NAMALWA (cell line): Measurements from ENCODE around the gene LGR6.
"Not testable (repeated sequence)": the region's sequence is repeated elsewhere in the genome, so short reads cannot be mapped to it uniquely, and the experiment has no call there.

Experiments
- DNase-seq: peaks from one replicate; pipeline ENCODE4 v3.0.0-alpha.2; 2015; ENCODE audit warnings: low spot score

The LGR6 gene

DNA sequence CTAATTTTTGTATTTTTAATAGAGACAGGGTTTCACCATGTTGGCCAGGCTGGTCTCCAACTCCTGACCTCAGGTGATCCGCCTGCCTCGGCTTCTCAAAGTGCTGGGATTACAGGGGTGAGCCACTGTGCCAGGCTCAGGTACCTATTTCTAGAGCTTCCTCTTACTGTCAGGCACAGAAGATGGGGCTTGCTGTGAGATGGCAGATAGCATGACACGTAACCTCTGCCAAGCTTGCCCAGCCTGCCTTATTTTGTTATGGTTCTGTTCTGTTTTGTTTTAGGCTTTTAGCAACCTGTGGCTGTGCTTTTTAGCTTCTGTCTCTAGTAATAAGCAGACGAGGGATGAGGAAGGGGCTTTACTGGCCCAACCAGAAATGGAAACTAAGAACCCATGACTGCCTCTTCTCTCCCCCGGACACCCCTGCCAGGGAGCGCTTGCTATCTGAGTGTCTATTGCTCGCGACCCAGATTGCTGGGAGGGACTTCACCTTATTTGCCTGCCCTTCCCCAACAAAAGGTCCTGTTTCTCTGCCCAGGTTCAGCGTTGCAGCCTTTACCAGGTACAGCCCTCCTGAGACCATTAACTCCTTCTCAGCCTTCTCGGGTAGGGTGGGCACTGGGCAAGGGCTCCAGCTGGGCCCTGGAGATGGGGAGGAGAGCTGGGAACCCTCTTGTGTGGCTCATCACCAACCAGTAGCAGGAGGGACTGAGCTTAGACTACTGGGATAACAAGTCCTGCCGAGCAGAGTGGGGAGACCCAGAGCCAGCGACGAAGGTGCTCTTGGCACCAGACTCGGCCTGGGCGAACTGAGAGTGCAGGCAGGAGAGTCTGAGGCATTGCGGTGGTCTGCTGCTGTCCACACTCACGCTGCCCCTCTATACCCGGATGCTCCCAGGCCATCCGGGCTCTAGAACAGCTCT lies 13.5 kb upstream of the LGR6 start:
- DNase-seq = no peak

DNA sequence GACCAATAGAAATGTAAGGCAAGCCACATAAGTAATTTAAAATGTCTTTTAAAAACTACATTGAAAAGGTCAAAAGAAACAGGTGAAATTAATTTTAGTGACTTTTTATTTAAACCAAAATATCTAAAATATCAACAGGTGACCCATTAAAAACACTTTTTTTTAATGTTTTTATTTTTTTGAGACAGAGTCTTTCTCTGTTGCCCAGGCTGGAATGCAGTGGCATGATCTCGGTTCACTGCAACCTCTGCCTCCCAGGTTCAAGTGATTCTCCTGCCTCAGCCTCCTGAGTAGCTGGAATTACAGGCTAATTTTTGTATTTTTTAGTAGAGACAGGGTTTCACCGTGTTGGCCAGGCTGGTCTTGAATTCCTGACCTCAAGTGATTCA lies 12.9 kb upstream of the LGR6 start:
- not testable (repeated sequence) for DNase-seq

DNA sequence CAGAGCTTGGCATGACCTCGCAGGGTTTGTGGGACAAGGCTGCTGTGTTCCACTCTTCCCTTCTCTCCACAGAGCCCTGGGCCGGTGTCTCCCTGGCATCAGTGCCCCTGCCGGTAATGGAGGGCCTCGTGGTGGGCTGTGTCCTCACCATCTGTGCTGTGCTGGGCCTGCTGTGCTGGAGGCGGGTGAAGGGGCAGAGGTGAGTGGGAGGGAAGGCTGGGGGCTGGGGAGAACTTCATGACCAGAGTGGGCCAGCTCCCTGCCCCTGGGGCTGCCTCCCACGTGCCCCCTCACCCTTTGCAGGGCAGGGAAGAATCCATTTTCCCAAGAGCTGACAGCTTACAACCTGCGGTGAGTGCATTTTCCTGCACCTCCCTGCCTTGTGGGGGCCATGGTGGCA lies 12.0 kb upstream of the LGR6 start:
- DNase-seq = no peak

DNA sequence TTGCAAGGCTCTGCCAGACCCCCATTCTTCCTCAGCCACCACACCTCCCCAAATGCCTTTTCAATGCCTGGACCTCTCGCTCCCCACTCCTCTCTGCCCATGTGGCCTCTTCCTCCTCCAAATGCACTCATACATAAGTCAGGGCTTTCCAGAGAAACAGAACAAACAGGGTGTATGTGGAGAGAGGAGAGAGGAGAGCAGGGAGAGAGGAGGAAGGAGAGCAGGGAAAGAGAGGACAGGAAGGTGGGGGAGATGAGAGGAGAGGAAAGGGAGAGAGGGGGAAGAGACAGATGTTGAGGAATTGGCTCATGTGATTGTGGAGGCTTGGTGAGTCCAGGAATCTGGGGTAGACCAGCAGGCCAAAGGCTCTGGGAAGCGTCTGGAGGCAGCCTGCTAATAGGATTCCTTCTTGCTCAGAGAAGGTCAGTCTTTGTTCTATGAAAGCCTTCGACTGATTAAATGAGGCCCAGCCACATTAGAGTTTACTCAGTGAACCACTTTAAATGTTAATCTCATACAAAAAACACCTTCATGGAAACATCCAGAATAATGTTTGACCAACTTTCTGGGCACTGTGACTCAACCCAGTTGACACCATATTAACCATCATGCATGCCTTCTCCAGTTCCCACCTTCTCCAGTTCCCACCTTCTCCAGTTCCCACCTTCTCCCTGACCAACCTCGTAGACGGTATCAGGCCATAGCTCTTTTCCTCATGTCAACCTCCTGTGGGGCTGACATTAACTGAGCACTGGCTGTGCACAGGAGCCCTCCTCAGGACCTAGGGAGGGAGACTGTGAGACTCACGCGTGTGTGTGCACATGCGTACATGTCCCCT lies 11.3 kb upstream of the LGR6 start:
- DNase-seq = no peak

DNA sequence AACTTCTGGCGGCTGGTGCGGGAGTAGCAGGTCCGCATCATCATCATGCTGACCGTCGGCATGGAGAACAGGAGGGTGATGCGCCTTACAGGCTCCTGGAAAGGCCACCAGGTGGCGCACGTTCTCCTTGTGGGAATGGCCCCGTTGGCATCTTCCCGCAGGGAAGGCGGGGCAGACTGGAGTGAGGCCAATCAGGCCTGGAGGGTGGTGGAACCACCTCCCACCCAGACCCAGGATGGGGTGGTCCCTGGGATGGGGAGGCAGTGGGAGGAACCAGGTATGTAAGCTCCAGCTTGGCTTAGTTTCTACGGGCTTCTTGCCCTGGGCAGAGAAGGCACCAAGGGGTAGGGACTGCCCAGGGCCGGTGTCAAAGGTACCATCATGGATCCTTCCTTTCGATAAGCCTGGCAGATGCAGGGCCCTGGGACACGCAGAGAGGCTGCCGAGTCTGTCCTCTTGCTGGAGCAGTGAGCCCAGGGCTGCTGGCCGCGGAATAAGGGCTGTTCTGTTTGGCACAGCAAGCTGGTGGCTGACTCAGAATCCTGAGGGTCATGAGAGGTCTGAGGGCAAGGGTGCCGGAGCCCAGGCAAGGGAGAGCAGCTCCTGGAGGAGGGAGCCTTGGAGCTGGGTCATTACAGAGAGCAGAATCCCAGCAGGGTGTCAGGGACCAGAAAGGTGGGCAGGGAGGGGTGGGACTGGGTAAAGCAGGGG lies 8.7 kb upstream of the LGR6 start:
- DNase-seq = peak; percentile 81

DNA sequence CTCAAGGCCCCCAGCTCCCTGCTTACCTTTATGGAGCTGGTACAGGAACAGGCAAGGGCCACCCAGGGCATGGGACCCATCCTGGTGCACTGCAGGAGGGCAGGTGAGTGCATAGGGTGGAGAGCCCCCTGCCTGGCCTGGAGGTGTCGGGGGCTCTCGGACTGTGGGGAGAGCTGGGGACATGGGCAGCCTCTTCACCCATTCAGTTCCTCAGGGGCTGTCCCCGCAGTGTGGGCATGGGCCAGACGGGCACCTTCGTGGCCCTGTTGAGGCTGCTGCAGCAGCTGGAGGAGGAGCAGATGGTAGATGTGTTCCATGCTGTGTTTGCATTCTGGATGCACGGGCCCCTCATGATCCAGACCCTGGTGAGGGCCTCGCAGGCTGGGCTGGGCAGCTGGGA lies 7.3 kb upstream of the LGR6 start:
- no peak for DNase-seq

DNA sequence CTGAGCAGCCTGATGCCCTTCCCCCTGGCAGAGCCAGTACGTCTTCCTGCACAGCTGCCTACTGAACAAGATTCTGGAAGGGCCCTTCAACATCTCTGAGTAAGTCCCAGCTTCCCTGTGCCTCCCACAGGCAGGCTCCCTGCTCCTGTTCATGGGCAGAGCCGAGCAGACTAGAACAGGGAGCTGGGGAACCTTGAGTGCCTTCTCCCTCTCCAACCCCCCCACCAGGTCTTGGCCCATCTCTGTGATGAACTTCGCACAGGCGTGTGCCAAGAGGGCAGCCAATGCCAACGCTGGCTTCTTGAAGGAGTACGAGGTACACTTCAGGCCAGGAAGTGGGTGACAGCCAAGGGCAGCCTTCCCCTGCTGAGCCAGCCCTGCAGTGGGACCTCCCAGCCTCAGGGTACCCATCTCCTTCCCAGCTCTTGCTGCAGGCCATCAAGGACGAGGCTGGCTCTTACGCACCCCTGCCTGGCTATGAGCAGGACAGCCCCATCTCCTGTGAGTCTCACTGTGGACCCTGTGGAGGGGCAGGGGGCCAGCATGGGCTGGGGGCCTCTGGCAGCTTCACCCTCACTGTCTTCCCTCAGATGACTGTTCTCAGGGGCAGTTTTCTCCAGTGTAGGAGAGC lies 6.4 kb upstream of the LGR6 start:
- no peak for DNase-seq

DNA sequence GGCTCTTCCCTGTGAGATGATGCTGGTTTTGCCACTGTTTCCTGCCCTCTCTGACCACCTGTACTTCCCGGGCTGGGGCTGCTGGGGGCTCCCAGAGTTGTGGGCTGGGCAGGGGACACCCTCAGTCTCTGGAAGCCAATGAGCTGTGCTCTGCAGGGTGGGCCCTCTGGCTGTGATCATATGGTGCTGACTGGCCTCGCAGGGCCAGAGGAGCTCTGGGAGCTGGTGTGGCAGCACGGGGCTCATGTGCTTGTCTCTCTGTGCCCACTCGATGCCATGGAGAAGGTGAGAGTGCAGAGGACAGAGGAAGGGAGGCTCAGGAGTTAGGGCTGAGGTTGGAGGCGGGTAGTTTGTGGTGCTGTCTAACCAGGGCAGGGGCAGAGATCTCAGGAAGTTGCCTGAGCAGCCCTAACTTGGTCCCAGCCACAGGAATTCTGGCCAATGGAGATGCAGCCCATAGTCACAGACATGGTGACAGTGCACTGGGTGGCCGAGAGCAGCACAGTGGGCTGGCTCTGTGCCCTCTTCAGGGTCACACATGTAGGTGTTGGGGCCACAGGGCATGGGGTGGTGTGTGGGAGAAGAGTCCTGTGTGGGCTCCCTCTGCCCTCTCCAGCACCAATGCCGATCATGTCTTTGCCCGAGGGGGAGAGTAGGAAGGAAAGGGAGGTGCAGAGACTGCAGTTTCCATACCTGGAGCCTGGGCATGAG lies 5.7 kb upstream of the LGR6 start:
- DNase-seq = no peak

DNA sequence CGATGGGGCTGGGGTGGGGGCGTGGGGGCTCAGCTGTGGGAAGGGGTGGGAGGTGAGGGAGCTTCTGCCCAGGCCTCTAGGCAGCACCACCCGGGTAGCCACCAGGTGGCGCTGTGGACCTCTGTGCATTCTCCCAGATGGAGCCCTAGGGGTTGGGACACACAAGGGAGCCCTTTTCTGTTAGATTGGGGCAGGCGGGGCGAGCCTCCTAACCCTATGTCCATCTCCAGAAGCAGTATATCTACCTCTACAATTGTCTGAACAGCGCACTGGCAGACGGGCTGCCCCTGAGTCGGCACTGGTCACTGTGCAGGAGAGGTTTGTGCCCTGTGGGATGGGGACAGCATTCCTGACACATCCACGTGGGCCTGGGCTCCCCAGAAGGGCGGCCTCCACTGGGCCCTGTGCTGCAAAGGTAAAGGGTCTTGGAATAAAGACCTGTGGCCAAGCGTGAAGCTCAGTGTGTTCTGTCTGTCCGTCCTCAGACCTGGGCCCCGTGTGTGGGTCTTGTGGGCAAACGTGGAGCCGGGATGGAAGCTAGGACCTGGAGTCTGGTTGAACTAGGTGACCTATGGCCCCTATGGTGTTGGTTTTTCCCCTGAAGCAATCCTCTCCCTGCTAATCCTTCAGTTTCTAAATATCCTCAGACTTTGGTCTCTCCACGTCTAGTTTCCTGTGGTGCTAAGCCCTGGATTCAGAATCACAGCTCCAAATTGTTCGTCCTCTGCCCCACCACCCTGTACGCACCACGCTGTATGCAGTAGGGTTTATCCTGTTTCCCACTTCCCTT lies 4.4 kb upstream of the LGR6 start:
- DNase-seq = peak; percentile 86

DNA sequence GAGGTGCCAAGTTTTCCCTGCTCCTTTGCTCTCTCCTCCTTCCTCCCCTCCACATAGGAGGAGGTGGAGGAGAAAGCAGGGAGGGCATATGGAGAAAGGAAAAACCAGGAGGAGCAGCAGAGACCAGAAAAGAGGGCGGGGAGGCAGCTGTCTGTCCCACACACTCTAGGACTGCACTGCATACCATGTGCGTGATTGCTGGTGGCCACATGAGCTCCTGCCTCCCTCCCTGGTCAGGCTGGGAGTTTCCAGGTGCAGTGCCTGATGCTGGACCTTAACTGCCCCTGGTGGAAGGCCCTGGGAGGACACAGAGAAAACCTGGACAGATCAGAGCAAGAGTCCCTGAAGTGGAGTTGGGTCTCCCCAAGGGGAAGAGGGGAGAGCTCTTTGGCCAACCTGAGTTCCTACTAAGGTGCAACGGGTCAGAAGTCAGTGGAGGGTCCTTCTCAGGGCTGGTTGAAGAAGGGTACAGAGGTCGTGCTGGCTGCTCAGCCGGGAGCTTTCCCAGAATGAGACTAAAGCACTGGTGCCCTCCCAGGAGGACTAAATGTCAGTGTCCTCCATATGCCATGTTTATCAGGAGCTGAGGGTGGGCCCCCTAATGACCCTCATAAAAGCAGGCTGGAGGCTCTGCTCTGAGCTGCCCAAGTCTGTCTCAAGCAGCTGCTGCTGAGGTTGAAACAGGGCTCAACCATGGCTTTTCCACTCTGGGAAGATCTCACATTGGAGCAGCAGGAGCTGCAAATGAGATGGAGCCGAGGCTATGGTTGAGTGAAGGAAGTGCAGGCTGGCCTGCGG lies 3.5 kb upstream of the LGR6 start:
- DNase-seq = no peak

DNA sequence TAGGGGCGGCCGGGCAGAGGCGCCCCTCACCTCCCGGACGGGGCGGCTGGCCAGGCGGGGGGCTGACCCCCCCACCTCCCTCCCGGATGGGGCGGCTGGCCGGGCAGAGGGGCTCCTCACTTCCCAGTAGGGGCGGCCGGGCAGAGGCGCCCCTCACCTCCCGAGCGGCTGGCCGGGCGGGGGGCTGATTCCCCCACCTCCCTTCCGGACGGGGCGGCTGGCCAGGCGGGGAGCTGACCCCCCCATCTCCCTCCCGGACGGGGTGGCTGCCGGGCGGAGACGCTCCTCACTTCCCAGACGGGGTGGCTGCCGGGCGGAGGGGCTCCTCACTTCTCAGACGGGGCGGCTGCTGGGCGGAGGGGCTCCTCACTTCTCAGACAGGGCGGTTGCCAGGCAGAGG lies 2.2 kb upstream of the LGR6 start:
- not testable (repeated sequence) for DNase-seq

DNA sequence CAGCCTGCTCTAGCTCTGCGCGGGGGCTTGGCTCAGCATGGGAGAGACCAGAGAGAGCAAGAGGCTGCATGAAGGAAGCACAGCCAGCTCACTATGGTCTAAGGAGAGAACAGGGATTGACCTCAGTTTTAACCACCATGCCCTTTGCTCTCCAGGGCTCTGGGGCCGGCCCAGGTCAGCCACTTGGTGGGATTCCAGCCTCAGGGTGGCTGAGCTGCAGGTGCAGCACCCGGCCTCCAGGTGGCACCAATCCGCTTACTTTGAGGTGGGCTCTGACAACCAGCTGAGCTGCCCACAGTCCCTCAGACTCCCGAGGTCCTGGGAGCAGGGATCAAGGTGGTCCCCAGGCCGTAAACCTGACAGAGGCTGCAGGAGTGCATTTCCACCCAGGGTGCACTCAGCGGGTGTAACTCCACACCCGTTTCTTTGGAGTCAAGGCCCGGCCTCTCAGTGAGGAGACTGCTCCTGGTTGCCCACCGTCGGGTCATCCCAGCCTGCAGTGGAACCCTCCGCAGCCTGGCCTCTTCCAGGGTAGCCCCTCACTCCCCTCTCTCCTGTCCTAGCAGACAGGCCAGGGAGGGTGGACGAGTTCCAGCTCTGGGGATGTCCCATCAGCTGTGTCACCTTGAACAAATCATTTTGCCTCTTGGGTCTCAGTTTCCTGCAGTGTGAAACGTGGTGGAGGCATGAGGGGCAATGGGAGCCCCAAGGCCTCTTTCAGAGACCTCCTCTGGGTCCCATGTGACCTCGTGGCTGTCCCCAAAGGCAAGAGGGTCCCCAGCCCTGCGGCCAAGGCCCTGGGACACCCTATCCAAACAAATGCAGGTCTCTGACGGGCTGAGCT lies 607 bp upstream of the LGR6 start:
- DNase-seq = peak; percentile 78

DNA sequence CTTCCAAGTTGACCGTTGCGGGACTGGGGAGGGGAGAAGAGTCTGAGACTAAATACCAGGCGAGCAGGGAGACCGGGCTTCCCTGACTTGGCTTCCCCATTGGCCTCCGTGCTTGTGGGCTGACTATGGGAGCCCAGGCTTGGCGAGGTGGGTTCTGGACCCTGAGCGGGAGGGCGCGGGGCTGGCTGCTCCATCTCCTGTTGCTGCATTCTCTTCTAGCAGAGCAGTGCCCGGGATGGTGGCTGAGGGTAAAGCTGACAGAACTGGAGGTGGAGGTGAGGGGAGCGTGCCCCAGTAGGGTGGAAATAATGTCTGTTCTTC lies 689 bp downstream of the LGR6 start:
- DNase-seq = no peak

DNA sequence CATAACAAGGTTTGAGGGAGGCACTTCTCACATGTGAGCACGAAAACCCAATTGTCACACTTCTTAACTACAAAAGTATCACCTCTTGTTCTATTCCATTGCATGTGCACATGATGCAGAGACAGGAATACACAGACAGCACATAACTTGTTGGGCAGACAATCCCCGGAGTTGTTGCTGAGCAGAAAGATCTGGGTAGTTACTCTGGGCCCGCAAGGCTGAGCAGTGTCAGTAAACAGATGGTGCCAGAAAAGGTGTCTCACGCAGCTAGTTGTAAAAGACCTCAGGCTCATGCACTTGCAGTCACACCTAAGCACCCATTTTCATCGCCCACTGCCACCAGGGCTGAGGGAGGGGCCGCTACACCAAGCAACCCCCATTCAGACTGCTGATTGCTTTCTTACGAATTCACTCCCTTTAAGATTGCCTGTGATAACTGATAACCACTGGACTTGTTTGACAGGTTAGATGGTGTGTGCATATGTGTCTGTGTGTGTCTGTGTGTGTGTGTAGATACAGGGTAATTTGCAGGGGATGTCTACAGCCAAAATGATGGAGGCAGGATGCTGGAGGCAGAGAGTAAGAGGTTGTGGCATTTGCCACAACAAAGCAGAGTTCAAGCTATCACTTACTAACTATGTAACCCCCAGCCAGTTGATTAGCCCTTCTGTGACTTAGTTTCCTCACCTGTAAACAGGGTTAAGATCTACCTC lies 4.2 kb downstream of the LGR6 start:
- no peak for DNase-seq

DNA sequence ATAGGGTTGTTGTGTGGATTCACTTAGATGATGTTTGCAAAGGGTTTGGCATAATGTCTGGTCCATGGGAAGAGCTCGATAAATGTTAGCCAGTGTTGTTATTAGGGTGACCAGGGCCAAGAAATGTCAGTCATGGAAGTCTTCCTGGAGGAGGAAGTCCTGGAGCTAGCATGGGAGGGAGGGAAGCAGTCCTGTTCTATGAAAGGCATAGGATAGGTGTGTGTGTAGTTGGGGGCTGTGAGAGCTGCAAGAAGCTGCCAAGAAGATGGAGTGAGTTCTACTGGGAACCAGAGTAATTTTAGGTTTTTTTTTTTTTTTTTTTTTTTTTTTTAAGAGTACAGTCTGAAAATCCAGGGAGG lies 4.7 kb downstream of the LGR6 start:
- DNase-seq = no peak

DNA sequence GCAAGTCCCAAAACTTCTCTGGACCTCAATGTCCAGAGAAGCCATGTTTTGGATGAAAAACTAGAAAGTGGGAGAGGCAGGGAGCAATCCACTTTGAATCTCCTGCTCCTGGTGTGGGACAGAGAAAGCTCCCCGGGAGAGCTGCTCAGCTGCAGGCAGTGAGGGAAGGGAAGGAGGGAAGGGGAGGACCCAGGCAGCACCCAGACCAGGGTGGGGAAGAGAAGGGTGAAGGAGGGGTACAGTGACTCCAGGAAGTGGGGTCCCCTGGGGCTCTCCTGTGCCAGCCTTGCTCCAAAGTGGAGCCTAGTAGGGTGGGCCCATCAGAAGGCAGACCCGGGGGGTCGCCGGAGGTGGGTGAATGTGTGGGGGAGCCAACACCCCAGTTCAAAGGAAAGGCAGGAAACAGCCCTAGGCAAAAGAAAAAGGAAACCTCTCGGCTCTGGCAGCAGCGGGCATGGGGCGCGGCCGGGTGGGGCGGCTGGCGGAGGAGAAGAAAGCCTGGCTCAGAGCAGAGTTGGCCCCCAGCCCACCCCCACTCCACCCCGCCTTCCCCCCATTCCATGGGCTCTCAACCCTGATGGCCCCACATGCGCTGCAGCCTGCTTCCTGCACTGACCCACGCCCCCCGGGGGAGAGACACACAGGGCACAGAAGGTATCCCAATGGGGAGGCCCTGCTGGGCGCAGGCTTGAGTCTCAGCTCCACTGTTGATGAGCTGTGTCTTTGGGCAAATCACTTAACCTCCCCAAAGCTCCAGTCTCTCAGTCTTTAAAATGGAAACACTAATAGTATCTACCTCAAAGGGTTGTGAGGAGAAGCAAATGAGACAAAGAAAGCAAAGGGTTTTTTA lies 5.7 kb downstream of the LGR6 start:
- no peak for DNase-seq

DNA sequence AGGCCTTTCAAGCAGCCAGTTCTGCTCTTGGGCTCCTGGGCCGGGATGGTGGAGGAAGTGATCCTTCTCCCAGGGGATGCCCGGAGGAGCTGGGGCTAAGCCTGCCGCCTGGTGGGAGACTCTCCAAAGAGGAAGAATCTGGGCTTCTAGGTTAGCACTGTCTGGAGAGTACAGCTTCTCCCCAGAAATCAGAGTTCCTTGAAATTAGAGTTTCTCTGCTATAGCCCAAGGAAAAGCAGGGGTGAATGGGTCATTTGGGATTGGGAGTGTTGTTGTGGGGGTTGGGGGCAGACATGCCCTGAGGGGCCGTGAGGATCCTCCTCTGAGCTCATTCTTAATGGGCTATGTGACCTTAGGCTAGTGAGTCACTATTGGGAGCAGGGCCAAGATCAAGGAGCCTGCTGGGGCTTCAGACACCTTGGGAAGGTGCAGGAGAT lies 6.5 kb downstream of the LGR6 start:
- no peak for DNase-seq
